Activated CD4-positive, alpha-beta T cell treated with anti-CD3 and anti-CD28 coated beads for 24 hours (primary cell): ENCODE measurements around the gene NFRKB.
"Not testable (repeated sequence)": the region's sequence is repeated elsewhere in the genome, so short reads cannot be mapped to it uniquely, and the experiment has no call there.

Source experiments
- DNase-seq, 2 donors: peaks; one replicate each; pipeline ENCODE4 v3.0.0-alpha.2; 2020; ENCODE audit warnings: low read depth in 2 of 2

NFRKB gene

GRCh38 chr11:129894278-129895125, 876 bp downstream of the NFRKB start:
- no peak for DNase-seq

- DNase-seq: no peak
Observed at GRCh38 chr11:129888451-129888850, 6.9 kb downstream of the NFRKB start.

DNA sequence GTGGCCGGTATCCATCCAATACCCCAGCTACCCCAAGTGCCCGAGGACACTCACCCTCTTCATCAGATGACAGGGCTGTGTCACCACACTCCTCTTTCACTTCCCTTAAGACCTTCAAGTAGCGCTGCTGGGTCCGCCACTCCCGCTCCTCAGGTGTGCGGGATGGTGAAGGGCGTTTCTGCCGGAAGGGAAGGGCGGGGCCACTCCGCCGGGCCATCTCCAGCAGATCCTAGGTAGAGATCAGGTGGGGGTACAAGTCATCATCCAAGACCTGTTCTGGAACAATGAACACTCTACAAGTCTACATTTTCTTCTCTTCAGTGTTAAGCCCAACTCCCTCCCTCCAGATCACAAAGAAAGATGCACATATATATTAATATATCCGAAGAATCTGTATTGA, 10.0 kb downstream of the NFRKB start:
- DNase-seq: no peak

DNA sequence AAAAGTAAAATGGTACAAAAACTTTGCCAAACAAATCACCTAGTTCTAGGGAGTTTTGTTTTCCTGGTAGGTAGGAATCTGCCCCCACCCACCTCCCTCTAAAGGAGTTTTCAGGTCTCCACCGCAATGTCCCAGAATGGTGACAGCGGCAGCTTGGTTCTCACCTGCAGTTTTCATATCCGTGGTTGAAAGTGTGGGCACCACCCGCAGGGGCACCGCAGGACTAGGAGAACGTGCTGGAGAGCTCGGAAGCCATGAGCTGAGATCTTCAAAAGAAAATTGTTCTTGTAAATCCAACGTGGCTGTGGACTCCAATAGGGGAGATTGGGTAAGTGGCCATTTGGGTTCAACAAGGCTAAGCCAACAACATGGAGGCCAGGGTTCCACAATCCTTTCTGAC, 10.8 kb downstream of the NFRKB start:
- DNase-seq: no peak

- DNase-seq: peak; percentile 11 to 19
Observed at GRCh38 chr11:129881570-129882170, 13.7 kb downstream of the NFRKB start.

- no peak for DNase-seq
Observed at GRCh38 chr11:129880311-129880710, 15.1 kb downstream of the NFRKB start.

GRCh38 chr11:129871914-129872313, 23.5 kb downstream of the NFRKB start:
- DNase-seq: no peak

- not testable (repeated sequence) for DNase-seq
Observed at GRCh38 chr11:129868626-129869025, 26.8 kb downstream of the NFRKB start.

- DNase-seq: no peak
Observed at GRCh38 chr11:129866311-129866710, 29.1 kb downstream of the NFRKB start.

GRCh38 chr11:129865701-129866100, 29.7 kb downstream of the NFRKB start:
- no peak for DNase-seq

GRCh38 chr11:129864811-129865210, 30.6 kb downstream of the NFRKB start:
- no peak for DNase-seq

- DNase-seq: no peak
Observed at GRCh38 chr11:129861702-129862522, 33.5 kb downstream of the NFRKB start.

- DNase-seq: no peak
Observed at GRCh38 chr11:129856036-129856435, 39.3 kb downstream of the NFRKB start.

- no peak for DNase-seq
Observed at GRCh38 chr11:129855086-129855485, 40.3 kb downstream of the NFRKB start.

DNA sequence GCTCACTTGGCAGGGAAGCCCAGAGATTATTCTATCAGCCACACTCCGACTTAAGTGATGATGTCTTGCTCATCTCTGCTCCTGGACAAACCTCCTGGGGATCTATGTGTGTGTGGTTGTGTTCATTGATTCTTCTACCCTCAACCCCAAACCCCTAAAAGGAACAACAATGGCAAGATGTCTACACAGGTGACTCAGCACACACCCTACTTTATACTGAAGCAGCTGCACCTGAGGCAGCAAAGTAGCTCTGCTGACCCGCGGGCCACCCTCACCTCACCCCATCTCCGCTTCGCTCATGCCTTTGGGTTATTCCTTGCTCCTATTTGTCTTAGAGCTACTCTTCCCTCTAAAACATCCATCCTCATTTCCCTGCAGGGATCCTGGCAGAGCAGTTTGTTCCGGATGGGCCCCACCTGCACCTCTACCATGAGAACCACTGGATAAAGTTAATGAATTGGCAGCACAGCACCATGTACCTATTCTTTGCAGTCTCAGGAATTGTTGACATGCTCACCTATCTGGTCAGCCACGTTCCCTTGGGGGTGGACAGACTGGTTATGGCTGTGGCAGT, 41.1 kb downstream of the NFRKB start:
- no peak for DNase-seq

DNA sequence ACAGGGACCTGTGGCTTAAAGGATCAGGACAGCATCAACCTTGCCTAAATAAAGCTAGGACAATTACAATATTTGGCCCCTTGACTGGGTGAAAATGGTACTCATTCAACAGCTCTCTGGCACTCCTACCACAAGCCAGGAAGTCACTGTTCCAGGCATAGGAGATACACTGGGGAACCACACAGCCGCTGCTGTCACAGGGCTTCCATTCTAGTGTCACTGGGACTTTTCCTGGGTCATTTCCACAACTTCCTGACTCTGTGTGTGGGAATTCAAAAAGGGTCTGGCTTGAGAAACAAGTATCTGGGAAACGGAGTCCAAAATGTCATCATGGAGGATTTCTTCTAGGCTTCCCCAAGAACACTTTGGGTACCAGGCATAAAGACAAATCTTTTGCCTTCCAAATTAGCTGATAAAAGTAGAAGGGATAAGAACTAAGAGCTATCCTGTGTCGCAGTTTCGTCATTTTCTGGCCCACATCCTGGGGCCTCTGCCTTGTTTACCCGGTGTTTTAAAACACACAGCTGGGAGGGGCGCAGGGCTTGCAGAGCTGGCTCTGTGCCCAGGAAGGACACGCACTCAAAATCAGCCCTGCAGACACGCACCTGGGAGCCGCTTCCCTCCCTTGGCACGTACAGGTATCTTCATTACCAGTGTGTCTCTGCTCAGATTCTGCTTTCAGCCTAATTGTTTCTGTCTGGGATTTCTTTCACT, 41.7 kb downstream of the NFRKB start:
- no peak for DNase-seq

DNA sequence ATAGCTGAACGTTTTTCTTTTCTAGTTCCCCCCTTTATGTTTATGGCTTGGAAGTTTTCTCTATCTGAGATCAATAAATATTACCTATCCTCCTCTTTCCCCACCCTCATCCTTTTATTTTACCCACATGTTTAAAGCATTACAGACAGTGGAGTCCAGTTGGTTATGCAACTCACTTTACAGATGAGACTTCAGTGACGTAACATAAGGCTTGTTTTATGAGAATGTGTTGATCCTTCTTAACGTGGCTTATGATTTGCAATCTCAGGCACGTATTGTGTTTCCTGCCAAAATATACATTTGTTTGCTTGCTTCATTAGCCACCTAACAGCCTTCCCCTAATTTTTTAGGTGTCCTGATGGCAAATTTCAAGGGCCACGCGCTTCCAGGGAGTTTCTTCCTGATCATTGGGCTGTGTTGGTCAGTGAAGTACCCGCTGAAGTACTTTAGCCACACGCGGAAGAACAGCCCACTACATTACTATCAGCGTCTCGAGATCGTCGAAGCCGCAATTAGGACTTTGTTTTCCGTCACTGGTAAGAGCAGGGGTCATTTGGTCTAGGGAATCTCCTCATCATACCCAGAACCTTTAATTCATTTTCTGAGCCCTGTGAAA, 43.1 kb downstream of the NFRKB start:
- no peak for DNase-seq

GRCh38 chr11:129849447-129850130, 45.8 kb downstream of the NFRKB start:
- DNase-seq: no peak

DNA sequence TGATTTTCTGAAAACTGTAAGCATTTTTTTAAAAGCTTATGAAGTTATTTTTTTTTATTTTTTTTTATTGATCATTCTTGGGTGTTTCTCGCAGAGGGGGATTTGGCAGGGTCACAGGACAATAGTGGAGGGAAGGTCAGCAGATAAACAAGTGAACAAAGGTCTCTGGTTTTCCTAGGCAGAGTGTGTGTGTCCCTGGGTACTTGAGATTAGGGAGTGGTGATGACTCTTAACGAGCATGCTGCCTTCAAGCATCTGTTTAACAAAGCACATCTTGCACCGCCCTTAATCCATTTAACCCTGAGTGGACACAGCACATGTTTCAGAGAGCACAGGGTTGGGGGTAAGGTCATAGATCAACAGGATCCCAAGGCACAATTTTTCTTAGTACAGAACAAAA, 48.0 kb downstream of the NFRKB start:
- DNase-seq: not testable (repeated sequence)
